Endodermal cell (in vitro differentiated cells): Measurements from ENCODE around the gene ID1. TPM values are rescaled to one million over a fixed set of nuclear protein-coding genes. Genes with fewer than 3 reads are reported as not detected.

Source experiments
- DNase-seq: peaks from one replicate; pipeline ENCODE4 v3.0.0-alpha.2; 2017
- H3K27ac ChIP-seq: 2 replicates; pipeline ENCODE4 v1.5.1; 2013; ENCODE audit warnings: mild to moderate bottlenecking, low read depth, low read length, moderate library complexity
- H3K27me3 ChIP-seq: 2 replicates; pipeline ENCODE4 v1.6.1; 2013; ENCODE audit warnings: mild to moderate bottlenecking, low read length, moderate library complexity; ENCODE audit not compliant: insufficient read depth, control insufficient read depth, poor library complexity, severe bottlenecking
- H3K36me3 ChIP-seq: 2 replicates; pipeline ENCODE4 v1.7.0; 2013; ENCODE audit warnings: mild to moderate bottlenecking, low read length, moderate library complexity; ENCODE audit not compliant: control insufficient read depth, insufficient read depth
- H3K4me1 ChIP-seq: one replicate; pipeline ENCODE4 v1.7.0; 2013; ENCODE audit warnings: low read length; ENCODE audit not compliant: control insufficient read depth, insufficient read depth
- H3K4me3 ChIP-seq: 2 replicates; pipeline ENCODE4 v1.5.1; 2013; ENCODE audit warnings: mild to moderate bottlenecking, low read length, moderate library complexity
- H3K9ac ChIP-seq: 2 replicates; pipeline ENCODE4 v1.6.1; 2013; ENCODE audit warnings: mild to moderate bottlenecking, low read length, moderate library complexity; ENCODE audit not compliant: poor library complexity, severe bottlenecking; ENCODE audit errors: extremely low read depth
- H3K9me3 ChIP-seq: 2 replicates; pipeline ENCODE4 v1.6.1; 2013; ENCODE audit warnings: mild to moderate bottlenecking, low read length, moderate library complexity; ENCODE audit not compliant: control insufficient read depth
- H3K27ac Mint-ChIP-seq: 2 replicates; pipeline ENCODE4 v1.8.0; 2020; ENCODE audit warnings: mixed read lengths
- H3K27me3 Mint-ChIP-seq: 2 replicates; pipeline ENCODE4 v1.8.0; 2021; ENCODE audit warnings: mild to moderate bottlenecking, mixed read lengths; ENCODE audit not compliant: insufficient read depth
- H3K36me3 Mint-ChIP-seq: 2 replicates; pipeline ENCODE4 v1.8.0; 2020; ENCODE audit warnings: low read depth, mixed read lengths
- H3K4me1 Mint-ChIP-seq: 2 replicates; pipeline ENCODE4 v1.8.0; 2020; ENCODE audit warnings: mixed read lengths
- H3K4me3 Mint-ChIP-seq: 2 replicates; pipeline ENCODE4 v1.8.0; 2020; ENCODE audit warnings: mild to moderate bottlenecking, moderate library complexity, mixed read lengths
- H3K9me3 Mint-ChIP-seq: 2 replicates; pipeline ENCODE4 v1.8.0; 2020; ENCODE audit warnings: mild to moderate bottlenecking, mixed read lengths
- CTCF ChIP-seq: fragments of 200-600 bp; sonication (generic); conservative IDR thresholded peaks from 2 replicates; pipeline ENCODE4 v1.5.0; 2021; ENCODE audit warnings: antibody characterized with exemption, mild to moderate bottlenecking
- WGBS, 2 experiments: methylation state at CpG; one replicate each; pipeline versions ENCODE4 v1.1.5 to v1.1.7; 2013; ENCODE audit warnings: missing lambda C conversion rate in 2 of 2, mixed read lengths in 1 of 2; ENCODE audit not compliant: insufficient coverage in 1 of 2, insufficient read length in 1 of 2; 5-methylcytosine and 5-hydroxymethylcytosine counted together
- total RNA-seq, 2 donors: library from RNA; stranded (reverse); fragmentation: NEBNext Ultra II Directional in 1 of 2; extraction: Animal tissue kit (Norgen Biotek cat#: 25700) in 1 of 2; gene quantifications; 2 replicates in 1 of 2; 3 replicates in 1 of 2; pipeline ENCODE4 v1.2.1, GENCODE V29; 2021

The ID1 gene
- total RNA-seq, 2 donors from 2014 or later: 380 to 447 TPM

GRCh38 chr20:31590717-31591225 lies 14.3 kb upstream of the ID1 start:
- H3K27me3 Mint-ChIP-seq: peaks cover 18% of the 10 kb centered on the region
- Histone ChIP-seq H3K9ac (no peak overlapping the region), H3K27me3 (no peaks in the 10 kb centered on the region), H3K36me3 (no peaks in the 10 kb centered on the region), H3K9me3 (no peaks in the 10 kb centered on the region), H3K27ac (peak overlapping the region; percentile 19), H3K4me1 (peaks cover 6% of the 10 kb centered on the region), H3K4me3 (no peak overlapping the region)
- no peak for TF ChIP-seq CTCF
- H3K27ac Mint-ChIP-seq: peak overlapping the region; percentile 69
- 56 to 57% methylated on average over 7 of the region's 7 CpGs for whole genome bisulfite sequencing, 2 experiments
- H3K36me3 Mint-ChIP-seq: no peaks in the 10 kb centered on the region
- no peak overlapping the region for H3K4me3 Mint-ChIP-seq
- DNase-seq: peak; percentile 88
- peaks cover 42% of the 10 kb centered on the region for H3K4me1 Mint-ChIP-seq
- H3K9me3 Mint-ChIP-seq: no peaks in the 10 kb centered on the region

DNA sequence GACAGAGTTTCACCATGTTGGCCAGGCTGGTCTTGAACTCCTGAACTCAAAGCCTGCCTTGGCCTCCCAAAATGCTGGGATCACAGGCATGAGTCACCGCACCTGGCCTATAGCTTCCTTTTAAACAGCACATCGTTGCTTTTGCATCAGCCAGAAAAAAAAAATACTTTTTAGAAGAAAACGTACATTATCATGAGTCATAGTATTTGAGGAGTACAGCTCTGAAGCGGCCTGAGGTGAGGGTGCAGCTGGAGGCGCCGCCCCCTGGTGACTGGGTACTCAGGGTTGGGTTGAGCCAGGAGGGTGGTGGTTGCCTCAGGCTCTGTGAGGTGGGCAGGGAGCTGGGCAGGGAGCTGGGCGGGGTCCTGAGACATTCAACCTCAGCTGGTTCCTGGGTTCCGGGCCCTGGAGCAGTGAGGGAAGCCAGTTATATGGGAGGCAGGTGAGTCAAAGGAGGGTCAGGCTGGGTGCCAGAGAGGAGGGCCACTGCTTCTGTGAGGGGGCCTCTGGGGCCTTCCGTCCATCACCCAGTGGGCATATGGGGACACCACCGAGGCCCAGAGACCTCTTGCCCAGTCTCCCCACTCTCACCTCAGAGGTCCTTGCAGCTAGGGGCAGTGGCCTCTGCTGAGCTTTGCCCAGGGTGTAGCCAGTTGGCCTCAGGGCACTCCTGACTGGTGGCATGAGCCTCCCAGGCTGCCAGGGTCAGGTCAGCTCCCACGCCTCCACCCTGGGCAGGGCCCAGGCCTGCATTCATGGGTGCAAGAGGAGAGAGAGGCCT lies 11.7 kb upstream of the ID1 start:
- Mint-ChIP-seq H3K27me3 (peaks cover 3% of the 10 kb centered on the region), H3K36me3 (no peaks in the 10 kb centered on the region), H3K27ac (peak overlapping the region; percentile 87), H3K4me1 (peaks cover 36% of the 10 kb centered on the region), H3K9me3 (no peaks in the 10 kb centered on the region), H3K4me3 (no peak overlapping the region)
- peaks cover 6% of the 10 kb centered on the region for H3K4me1 ChIP-seq
- H3K27ac ChIP-seq: no peak overlapping the region
- no peak for TF ChIP-seq CTCF
- no peaks in the 10 kb centered on the region for H3K36me3 ChIP-seq
- H3K4me3 ChIP-seq: no peak overlapping the region
- no peak overlapping the region for H3K9ac ChIP-seq
- WGBS, 2 experiments: 94 to 95% methylated on average over 10 to 11 of the region's 11 CpGs
- H3K27me3 ChIP-seq: no peaks in the 10 kb centered on the region
- DNase-seq: peak; percentile 65
- H3K9me3 ChIP-seq: no peaks in the 10 kb centered on the region

DNA sequence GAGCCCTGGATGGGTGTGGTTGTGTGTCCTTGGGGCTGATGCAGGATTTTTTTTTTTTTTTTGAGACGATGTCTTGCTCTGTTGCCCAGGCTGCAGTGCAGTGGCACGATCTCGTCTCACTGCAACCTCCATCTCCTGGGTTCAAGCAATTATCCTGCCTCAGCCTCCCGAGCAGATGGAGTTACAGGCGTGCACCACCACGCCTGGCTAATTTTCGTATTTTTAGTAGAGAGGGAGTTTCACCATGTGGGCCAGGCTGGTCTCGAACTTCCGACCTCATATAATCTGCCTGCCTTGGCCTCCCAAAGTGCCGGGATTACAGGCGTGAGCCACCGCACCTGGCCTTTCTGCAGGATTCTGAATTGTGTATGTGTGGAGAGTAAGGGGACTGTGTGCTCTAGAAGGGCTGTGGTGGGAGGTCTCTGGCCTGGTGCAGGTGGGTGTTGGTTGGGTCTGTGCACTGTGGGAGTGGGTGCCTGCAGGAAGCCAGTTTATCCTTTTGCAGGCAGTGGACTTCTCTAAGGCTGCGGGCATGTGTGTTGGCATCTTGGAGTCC lies 11.0 kb upstream of the ID1 start:
- H3K9ac ChIP-seq: no peak overlapping the region
- H3K27ac Mint-ChIP-seq: peak overlapping the region; percentile 87
- 95 to 100% methylated on average over 1 to 13 of the region's 13 CpGs for WGBS, 2 experiments

More for the DNA sequence above, 11.0 kb upstream of the ID1 start:
- H3K27me3 Mint-ChIP-seq: no peaks in the 10 kb centered on the region
- no peaks in the 10 kb centered on the region for H3K36me3 ChIP-seq
- H3K4me3 ChIP-seq: no peak overlapping the region
- H3K27me3 ChIP-seq: no peaks in the 10 kb centered on the region
- no peak for TF ChIP-seq CTCF
- no peak for DNase-seq
- H3K9me3 ChIP-seq: no peaks in the 10 kb centered on the region
- H3K27ac ChIP-seq: no peak overlapping the region
- H3K4me3 Mint-ChIP-seq: no peak overlapping the region
- H3K36me3 Mint-ChIP-seq: no peaks in the 10 kb centered on the region
- no peaks in the 10 kb centered on the region for H3K9me3 Mint-ChIP-seq
- H3K4me1 Mint-ChIP-seq: peaks cover 31% of the 10 kb centered on the region
- H3K4me1 ChIP-seq: peaks cover 6% of the 10 kb centered on the region
